Hematopoietic multipotent progenitor cell (in vitro differentiated cells): ENCODE results near the gene DMPK. TPM values are rescaled to one million over a fixed set of nuclear protein-coding genes. Genes with fewer than 3 reads are reported as not detected.

Source experiments
- DNase-seq, 3 donors: peaks; one replicate each; pipeline ENCODE4 v3.0.0-alpha.2; 2011 to 2015; ENCODE audit warnings: low read depth in 2 of 3, low spot score in 2 of 3
- total RNA-seq: library from RNA; depleted of rRNA; stranded (reverse); fragments of >200 nt; gene quantifications from one replicate; pipeline ENCODE4 v1.2.3, GENCODE V29; 2012

DMPK gene
- total RNA-seq: 1.1 TPM

- DNase-seq: no peak
Observed at GRCh38 chr19:45782162-45782691, at the start of gene DMPK. Gene DMPK (minus strand): TSS chr19:45782490. CDS start chr19:45782352, 138 bp downstream.

DNA sequence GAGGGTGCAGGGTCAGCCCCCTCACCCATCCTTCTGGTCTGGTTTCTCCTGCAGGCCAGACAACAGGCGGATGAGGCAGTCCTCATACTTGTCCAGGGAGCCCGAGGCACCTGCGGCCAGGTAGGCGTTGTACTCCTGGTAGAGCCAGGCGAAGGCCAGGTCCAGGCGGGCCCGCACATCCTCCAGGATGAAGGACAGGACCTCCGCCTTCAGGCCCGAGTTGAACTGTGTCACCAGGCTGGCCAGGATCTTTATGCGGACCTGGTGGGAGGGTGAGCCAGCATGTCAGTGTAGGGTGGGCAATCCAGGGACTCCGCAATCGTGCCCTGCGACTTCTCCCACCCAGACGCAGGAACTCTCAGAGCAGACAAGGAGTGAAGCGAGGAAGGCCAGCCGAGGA is 46.7 kb upstream of the DMPK start:
- no peak for DNase-seq

GRCh38 chr19:45828523-45828922 is 46.2 kb upstream of the DMPK start:
- no peak for DNase-seq

- DNase-seq: no peak
Observed at GRCh38 chr19:45827459-45828093, 45.3 kb upstream of the DMPK start.

GRCh38 chr19:45826934-45827333 is 44.6 kb upstream of the DMPK start:
- DNase-seq: no peak

DNA sequence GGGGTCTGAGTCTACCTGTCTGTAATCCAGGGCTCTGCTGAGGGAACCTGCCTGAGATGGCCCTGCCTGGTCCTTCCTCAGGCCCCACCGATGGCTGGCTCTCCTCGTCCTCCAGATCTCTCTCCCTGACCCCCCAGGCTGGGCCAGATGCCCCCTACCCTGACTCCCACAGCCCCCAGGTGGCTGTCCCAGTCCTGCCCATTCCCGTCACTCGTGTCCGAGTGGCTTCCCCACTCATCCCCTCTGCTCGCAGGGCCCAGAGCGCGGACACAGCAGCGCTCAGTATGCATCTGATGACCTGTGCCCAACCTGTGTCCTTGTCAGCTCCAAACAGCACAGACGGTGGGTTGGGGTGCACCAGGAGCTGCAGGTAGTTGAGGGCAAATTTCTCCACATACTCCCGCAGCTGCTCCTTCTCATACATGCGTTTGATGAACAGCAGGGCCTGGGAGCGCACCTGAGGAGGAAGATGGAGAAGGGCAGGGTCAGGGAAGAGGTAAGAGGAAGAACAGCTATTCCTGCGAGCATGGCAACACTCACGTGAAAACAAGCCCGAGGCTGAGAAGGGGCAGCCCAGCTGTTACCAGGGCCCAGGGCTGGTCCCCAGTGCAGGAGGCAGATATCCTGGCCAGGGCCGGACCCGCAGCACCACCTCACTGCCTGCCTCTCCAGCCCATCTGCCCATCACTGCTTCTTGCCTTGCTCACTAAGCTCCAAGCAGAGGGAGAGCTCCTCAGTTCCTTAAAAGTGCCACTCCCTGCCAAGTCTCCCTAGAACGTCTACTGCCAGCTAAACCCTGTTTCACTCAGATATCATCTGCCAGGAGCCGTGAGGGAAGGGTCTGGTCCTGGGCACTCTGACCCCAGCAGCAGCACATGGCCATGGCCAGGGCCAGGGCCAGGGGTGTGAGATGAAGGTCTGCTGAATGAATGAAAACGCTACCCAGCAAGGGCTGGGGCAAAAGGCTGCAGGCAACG is 43.9 kb upstream of the DMPK start:
- DNase-seq: no peak

DNA sequence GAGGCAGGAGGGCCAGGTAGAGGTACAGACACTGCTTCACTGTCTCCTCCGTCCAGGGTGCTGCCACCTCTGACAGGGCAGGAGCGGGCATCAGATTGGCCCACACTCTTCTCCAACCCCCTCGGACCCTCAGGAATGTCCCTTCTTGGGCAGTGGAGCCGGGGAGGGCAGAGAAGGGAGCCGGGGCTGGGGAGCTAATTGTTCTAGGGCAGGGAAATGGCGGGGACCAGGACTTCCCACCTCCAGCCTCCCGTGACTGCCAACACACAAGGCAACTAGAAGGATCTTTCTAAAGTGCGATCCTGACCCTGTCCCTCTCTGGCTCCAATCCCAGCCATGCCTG is 42.9 kb upstream of the DMPK start:
- no peak for DNase-seq

DNA sequence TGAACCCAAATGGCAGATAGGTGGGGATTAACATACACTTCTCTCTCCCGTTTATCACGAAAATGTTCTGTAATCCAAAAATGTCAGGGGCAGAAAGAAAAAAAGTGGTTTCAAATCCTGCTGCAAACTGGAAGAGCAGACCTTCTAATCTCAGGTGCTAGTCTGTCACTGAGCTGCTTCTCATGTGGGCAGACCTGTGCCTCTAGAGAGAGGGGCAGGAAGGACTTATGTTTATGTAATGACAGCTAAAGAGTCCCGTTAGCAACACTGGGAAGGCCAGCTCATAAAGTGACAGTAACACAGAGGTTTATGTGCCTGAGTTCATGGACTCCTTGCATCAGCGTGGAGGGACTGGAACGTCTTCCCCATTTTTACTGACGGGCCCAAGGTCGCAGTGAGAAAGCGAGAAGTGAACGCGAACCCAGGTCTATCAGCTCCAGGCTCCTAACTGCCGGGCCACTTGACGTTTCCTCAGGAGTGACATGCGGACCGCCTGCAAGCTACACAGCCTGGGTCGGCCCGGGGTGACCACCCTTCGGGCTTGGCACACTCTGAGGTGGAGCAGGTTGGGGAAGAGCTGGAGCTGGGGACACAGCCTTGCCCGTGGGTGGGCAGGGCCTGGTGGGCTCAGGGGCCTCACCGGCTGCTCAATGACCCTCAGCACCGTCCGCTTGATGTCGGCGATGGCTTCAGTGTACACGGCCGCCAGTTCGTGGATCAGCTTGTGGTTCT is 42.4 kb upstream of the DMPK start:
- no peak for DNase-seq

DNA sequence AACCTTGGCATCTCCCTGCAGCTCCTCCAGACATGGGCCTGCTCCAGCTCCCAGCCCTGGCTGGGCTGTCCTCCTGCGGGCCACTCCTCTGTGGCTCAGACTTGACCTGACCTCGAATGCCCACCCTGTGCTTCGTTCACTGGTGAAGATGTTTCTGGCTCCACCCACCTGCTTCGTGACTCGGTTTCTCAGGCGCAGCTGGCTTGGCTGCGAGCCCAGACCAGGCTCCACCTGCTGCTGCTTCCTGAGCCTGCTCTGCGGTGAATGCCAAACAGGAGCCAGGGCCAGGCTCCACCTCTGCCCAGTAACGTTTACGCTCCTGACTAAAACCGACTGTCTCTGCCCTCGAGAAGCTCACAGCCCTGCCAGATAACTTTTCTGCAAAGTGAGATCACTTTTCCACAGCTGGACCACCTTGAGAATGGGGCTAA is 41.8 kb upstream of the DMPK start:
- no peak for DNase-seq

DNA sequence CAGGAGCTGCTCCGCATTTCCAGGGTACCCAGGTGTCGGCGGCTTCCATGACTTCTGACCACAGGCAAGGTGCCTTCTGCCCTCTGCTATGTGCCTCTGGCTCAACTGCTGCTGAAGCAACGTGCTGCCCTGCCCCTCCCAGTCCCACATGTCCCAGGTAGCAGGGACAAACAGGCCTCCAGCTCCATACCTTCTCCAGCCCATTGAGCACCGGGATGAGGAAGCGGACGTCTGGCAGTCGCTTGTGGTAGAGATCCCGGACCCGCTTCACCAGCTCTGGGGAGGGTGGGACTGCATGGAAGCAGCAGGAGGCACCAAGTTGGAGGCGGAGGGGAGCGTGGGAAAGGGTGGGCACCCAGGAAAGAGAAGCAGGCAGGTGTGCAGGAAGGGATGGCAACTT is 40.9 kb upstream of the DMPK start:
- DNase-seq: no peak

GRCh38 chr19:45822716-45823115 is 40.4 kb upstream of the DMPK start:
- no peak for DNase-seq

DNA sequence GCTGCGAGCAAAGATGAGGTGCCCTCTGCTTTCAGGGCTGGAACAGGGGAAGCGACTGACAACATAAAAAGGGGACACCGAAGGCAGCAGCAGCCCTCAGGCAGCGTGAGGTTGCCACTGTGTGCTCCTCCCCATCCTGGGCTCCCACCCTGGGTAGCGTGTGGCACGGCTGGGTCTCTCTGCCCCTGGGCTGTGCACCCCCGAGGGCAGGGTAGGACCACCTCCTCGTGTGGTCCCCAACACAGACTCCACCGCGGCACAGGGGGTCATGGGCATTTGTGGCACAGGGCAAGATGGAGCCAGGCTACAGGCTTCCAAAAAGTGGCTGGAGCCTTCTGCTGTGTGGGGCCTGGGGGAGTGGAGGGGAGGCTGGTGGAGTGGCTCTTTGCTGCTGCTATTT is 39.3 kb upstream of the DMPK start:
- DNase-seq: no peak

GRCh38 chr19:45821103-45821521 is 38.8 kb upstream of the DMPK start:
- no peak for DNase-seq

- no peak for DNase-seq
Observed at GRCh38 chr19:45820413-45821102, 38.3 kb upstream of the DMPK start.

DNA sequence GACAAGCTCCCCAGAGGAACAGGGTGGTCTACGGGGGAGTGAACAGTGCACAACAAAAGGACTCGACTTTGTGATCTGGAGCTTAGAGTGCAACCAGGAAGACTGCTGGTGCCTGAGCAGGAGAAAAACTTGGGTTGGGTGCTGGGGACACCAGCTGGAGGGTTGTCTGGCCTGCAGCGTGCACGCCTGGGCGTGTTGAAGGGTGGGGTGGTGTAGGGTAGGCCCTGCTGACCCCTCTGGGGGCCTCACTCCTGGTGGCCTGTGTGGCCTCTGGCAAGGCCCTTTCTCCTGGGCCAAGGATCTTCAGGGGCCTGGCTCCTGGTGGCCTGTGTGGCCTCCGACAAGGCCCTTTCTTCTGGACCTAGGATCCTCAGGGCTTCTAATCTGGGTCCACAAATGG is 37.5 kb upstream of the DMPK start:
- DNase-seq: no peak

- DNase-seq: no peak
Observed at GRCh38 chr19:45817725-45818301, 35.5 kb upstream of the DMPK start.

DNA sequence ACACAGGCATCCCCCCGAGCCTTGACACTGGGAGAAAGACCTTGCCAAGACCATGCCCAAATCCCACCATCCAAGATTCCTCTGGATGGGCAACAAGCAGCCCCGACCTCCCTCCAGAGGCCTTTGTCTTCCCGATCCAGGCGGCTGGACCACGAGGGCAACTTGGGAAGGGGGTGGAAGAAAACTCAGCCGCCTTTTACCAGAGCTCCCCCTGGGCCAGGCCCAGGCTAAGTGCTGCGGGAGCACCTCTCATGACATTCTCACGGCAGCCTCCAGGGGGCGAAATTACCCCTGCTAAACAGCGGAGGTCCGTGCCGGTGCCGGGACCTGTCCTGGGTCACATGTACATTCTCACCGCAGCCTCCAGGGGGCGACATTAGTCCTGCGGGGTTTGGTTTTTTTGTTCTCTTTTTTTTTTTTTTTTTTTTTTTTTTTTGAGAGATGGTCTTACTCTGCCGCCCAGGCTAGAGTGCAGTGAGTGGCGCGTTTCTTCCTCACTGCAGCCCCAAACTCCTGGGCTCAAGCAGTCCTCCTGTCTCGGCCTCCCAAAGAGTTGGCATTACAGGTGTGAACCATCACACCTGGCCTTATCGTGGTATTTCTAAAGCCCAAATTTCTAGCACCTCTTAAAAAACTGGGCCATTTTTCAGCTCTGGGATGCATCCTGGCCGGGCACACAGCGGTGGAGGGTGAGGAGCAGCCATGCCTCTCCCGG is 34.9 kb upstream of the DMPK start:
- DNase-seq: peak; percentile 90 to 97 (median 96)

GRCh38 chr19:45816236-45817009 is 34.1 kb upstream of the DMPK start:
- DNase-seq: no peak
